Astrocyte (in vitro differentiated cells and primary cell): ENCODE measurements around the gene REEP1. TPM values are rescaled to one million over a fixed set of nuclear protein-coding genes. Genes with fewer than 3 reads are reported as not detected.

ENCODE experiments used
- DNase-seq: peaks from one replicate; pipeline ENCODE4 v3.0.0-alpha.2; 2010; ENCODE audit warnings: low read depth
- FAIRE-seq: peaks from 2 replicates; lab custom pipeline; 2011; peaks lifted over from hg19 to GRCh38; lab: Jason Lieb, UNC
- H2AFZ ChIP-seq: 2 replicates; pipeline ENCODE4 v1.6.0; 2012; ENCODE audit warnings: low read depth, low read length, inconsistent platforms
- H3K27ac ChIP-seq: 2 replicates; pipeline ENCODE4 v1.5.1; 2011; ENCODE audit warnings: low read depth, low read length, inconsistent platforms
- H3K27me3 ChIP-seq: 2 replicates; pipeline ENCODE4 v1.6.0; 2011; ENCODE audit warnings: low read length, inconsistent platforms; ENCODE audit not compliant: insufficient read depth
- H3K36me3 ChIP-seq: 2 replicates; pipeline ENCODE4 v1.5.1; 2011; ENCODE audit warnings: low read length, inconsistent platforms; ENCODE audit not compliant: insufficient read depth
- H3K4me1 ChIP-seq: 2 replicates; pipeline ENCODE4 v1.5.1; 2011; ENCODE audit warnings: low read length, inconsistent platforms; ENCODE audit not compliant: insufficient read depth
- H3K4me2 ChIP-seq: 2 replicates; pipeline ENCODE4 v1.6.0; 2012; ENCODE audit warnings: low read length, inconsistent platforms
- H3K4me3 ChIP-seq: 2 replicates; pipeline ENCODE4 v1.5.1; 2011; ENCODE audit warnings: low read depth, mild to moderate bottlenecking, low read length, inconsistent platforms; ENCODE audit not compliant: insufficient read depth
- H3K79me2 ChIP-seq: 2 replicates; pipeline ENCODE4 v1.6.0; 2012; ENCODE audit warnings: mild to moderate bottlenecking, low read length, inconsistent platforms; ENCODE audit not compliant: insufficient read depth
- H3K9ac ChIP-seq: 2 replicates; pipeline ENCODE4 v1.6.0; 2012; ENCODE audit warnings: mild to moderate bottlenecking, low read length, inconsistent platforms
- H3K9me3 ChIP-seq: 2 replicates; pipeline ENCODE4 v1.5.1; 2012; ENCODE audit warnings: low read depth, mild to moderate bottlenecking, low read length, inconsistent platforms; ENCODE audit not compliant: insufficient read depth
- H4K20me1 ChIP-seq: 2 replicates; pipeline ENCODE4 v1.6.0; 2012; ENCODE audit warnings: low read length, inconsistent platforms; ENCODE audit not compliant: insufficient read depth
- H3K27ac Mint-ChIP-seq: one replicate; pipeline ENCODE4 v1.8.0; 2021; ENCODE audit warnings: mild to moderate bottlenecking, mixed read lengths; ENCODE audit not compliant: unreplicated experiment
- H3K27me3 Mint-ChIP-seq: one replicate; pipeline ENCODE4 v1.8.0; 2021; ENCODE audit warnings: low read depth, mixed read lengths; ENCODE audit not compliant: unreplicated experiment
- H3K36me3 Mint-ChIP-seq: one replicate; pipeline ENCODE4 v1.8.0; 2021; ENCODE audit warnings: low read depth, mixed read lengths; ENCODE audit not compliant: unreplicated experiment
- H3K4me1 Mint-ChIP-seq: one replicate; pipeline ENCODE4 v1.8.0; 2021; ENCODE audit warnings: low read depth, mixed read lengths; ENCODE audit not compliant: unreplicated experiment
- H3K4me3 Mint-ChIP-seq: one replicate; pipeline ENCODE4 v1.8.0; 2021; ENCODE audit warnings: mild to moderate bottlenecking, moderate library complexity, mixed read lengths; ENCODE audit not compliant: unreplicated experiment
- H3K9me3 Mint-ChIP-seq: one replicate; pipeline ENCODE4 v1.8.0; 2021; ENCODE audit warnings: mild to moderate bottlenecking, mixed read lengths; ENCODE audit not compliant: unreplicated experiment
- EZH2 ChIP-seq: IDR thresholded peaks from 2 replicates; pipeline ENCODE4 v1.6.1; 2012; ENCODE audit warnings: mild to moderate bottlenecking, low read length, inconsistent platforms; ENCODE audit not compliant: insufficient read depth
- total RNA-seq: library from RNA; stranded (reverse); gene quantifications from 2 replicates; pipeline ENCODE4 v1.2.1, GENCODE V29; 2021
- TF ChIP-seq, protein P1 (sequence below): IDR thresholded peaks from 2 replicates; pipeline ENCODE4 v1.5.1; 2011; ENCODE audit warnings: low read depth, mild to moderate bottlenecking, inconsistent platforms, low read length, moderate library complexity; ENCODE audit not compliant: insufficient read depth

Gene REEP1
- total RNA-seq, 1 donor from 2014 or later, result 0.61 TPM

GRCh38 chr2:86308984-86309695 is 28.3 kb downstream of the REEP1 start:
- no peak overlapping the region for H3K27ac ChIP-seq
- DNase-seq, result no peak
- no peaks in the 10 kb centered on the region for H3K9me3 ChIP-seq
- H3K4me1 Mint-ChIP-seq, result peaks cover 4% of the 10 kb centered on the region
- H3K27me3 ChIP-seq, result peaks cover 3% of the 10 kb centered on the region
- TF ChIP-seq, protein P1, sequence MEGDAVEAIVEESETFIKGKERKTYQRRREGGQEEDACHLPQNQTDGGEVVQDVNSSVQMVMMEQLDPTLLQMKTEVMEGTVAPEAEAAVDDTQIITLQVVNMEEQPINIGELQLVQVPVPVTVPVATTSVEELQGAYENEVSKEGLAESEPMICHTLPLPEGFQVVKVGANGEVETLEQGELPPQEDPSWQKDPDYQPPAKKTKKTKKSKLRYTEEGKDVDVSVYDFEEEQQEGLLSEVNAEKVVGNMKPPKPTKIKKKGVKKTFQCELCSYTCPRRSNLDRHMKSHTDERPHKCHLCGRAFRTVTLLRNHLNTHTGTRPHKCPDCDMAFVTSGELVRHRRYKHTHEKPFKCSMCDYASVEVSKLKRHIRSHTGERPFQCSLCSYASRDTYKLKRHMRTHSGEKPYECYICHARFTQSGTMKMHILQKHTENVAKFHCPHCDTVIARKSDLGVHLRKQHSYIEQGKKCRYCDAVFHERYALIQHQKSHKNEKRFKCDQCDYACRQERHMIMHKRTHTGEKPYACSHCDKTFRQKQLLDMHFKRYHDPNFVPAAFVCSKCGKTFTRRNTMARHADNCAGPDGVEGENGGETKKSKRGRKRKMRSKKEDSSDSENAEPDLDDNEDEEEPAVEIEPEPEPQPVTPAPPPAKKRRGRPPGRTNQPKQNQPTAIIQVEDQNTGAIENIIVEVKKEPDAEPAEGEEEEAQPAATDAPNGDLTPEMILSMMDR, result no peak
- TF ChIP-seq EZH2, result no peak
- H3K27ac Mint-ChIP-seq, result no peak overlapping the region
- no peak overlapping the region for H3K4me3 ChIP-seq
- H3K36me3 ChIP-seq, result no peaks in the 10 kb centered on the region
- no peak overlapping the region for H2AFZ ChIP-seq
- no peaks in the 10 kb centered on the region for H4K20me1 ChIP-seq
- no peak for FAIRE-seq
- no peaks in the 10 kb centered on the region for H3K36me3 Mint-ChIP-seq
- H3K9ac ChIP-seq, result no peak overlapping the region
- peaks cover 2% of the 10 kb centered on the region for H3K9me3 Mint-ChIP-seq
- H3K4me1 ChIP-seq, result no peaks in the 10 kb centered on the region
- H3K4me2 ChIP-seq, result no peak overlapping the region
- no peaks in the 10 kb centered on the region for H3K79me2 ChIP-seq
- H3K27me3 Mint-ChIP-seq, result peaks cover 51% of the 10 kb centered on the region
- H3K4me3 Mint-ChIP-seq, result no peak overlapping the region

DNA sequence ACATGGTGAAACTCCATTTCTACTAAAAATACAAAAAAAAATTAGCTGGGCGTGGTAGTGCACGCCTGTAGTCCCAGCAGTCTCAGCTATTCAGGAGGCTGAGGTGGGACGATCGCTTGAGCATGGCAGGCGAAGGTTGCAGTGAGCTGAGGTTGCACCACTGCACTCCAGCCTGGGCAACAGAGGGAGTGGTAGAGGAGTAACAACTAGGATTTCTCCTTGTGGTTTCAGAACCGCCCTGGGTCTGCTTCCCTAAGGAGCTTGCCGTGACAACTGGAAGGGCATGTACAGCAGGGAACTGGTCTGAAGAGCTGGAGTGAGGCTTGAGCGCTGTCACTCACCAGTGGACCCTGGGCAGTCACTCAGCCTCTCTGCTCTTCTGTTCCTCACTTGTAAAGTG is 29.1 kb downstream of the REEP1 start:
- no peaks in the 10 kb centered on the region for H3K4me1 ChIP-seq
- H3K9ac ChIP-seq, result no peak overlapping the region
- TF ChIP-seq, protein P1, result no peak
- TF ChIP-seq EZH2, result no peak
- H3K9me3 ChIP-seq, result no peaks in the 10 kb centered on the region
- DNase-seq (no peak), FAIRE-seq (no peak)
- H3K4me3 Mint-ChIP-seq, result no peak overlapping the region
- peaks cover 3% of the 10 kb centered on the region for H3K4me1 Mint-ChIP-seq
- H3K79me2 ChIP-seq, result no peaks in the 10 kb centered on the region
- no peaks in the 10 kb centered on the region for H3K36me3 ChIP-seq
- H4K20me1 ChIP-seq, result no peaks in the 10 kb centered on the region
- H3K4me2 ChIP-seq, result no peak overlapping the region
- H3K27me3 Mint-ChIP-seq, result peaks cover 53% of the 10 kb centered on the region
- no peak overlapping the region for H3K27ac Mint-ChIP-seq
- no peak overlapping the region for H3K4me3 ChIP-seq
- H3K27me3 ChIP-seq, result peaks cover 7% of the 10 kb centered on the region
- no peak overlapping the region for H3K27ac ChIP-seq
- no peaks in the 10 kb centered on the region for H3K36me3 Mint-ChIP-seq
- no peak overlapping the region for H2AFZ ChIP-seq
- peaks cover 2% of the 10 kb centered on the region for H3K9me3 Mint-ChIP-seq

DNA sequence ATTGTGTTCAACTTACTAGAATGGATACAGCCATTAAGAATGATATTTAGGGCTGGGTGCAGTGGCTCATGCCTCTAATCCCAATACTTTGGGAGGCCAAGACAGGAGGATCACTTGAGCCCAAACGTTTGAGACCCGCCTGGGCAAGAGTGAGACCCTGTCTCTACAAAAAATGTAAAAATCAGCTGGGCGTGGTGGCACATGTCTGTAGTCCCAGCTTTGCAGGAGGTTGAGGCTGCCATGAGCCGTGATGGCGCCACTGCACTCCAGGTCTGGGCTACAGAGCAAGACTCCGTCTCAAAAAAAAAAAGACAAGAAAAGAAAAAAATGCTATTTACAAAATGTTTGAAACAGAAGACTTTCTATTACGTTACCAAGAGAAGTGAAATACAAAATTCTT is 30.0 kb downstream of the REEP1 start:
- no peaks in the 10 kb centered on the region for H4K20me1 ChIP-seq
- no peak overlapping the region for H3K4me3 Mint-ChIP-seq
- no peak overlapping the region for H3K9ac ChIP-seq
- TF ChIP-seq, protein P1, result no peak
- no peak for TF ChIP-seq EZH2
- no peak overlapping the region for H3K4me2 ChIP-seq
- H3K27me3 Mint-ChIP-seq, result peaks cover 53% of the 10 kb centered on the region
- no peaks in the 10 kb centered on the region for H3K36me3 ChIP-seq
- no peaks in the 10 kb centered on the region for H3K79me2 ChIP-seq
- no peak overlapping the region for H2AFZ ChIP-seq
- H3K27ac ChIP-seq, result no peak overlapping the region
- no peaks in the 10 kb centered on the region for H3K4me1 Mint-ChIP-seq
- no peaks in the 10 kb centered on the region for H3K4me1 ChIP-seq
- H3K27ac Mint-ChIP-seq, result no peak overlapping the region
- H3K4me3 ChIP-seq, result no peak overlapping the region
- no peak for DNase-seq
- FAIRE-seq, result no peak
- peaks cover 2% of the 10 kb centered on the region for H3K9me3 Mint-ChIP-seq
- H3K27me3 ChIP-seq, result peaks cover 7% of the 10 kb centered on the region
- H3K36me3 Mint-ChIP-seq, result no peaks in the 10 kb centered on the region
- no peaks in the 10 kb centered on the region for H3K9me3 ChIP-seq
